HEK293 (cell line): ENCODE measurements around the gene IGFLR1.

Experiments
- BCL11A ChIP-seq: fragments of 450-650 bp; formaldehyde crosslinking; IDR thresholded peaks from 2 replicates; pipeline ENCODE4 v1.5.1; 2016; ENCODE audit warnings: low read depth, missing biosample characterization, missing genetic modification characterization
- HOXA7 ChIP-seq: sonication (generic); formaldehyde crosslinking; IDR thresholded peaks from 2 replicates; pipeline ENCODE4 v1.8.1; 2022; ENCODE audit warnings: missing genetic modification reagents, borderline replicate concordance
- MYNN ChIP-seq: fragments of 450-650 bp; formaldehyde crosslinking; IDR thresholded peaks from 2 replicates; pipeline ENCODE4 v1.5.1; 2016; ENCODE audit warnings: missing biosample characterization, missing genetic modification characterization, borderline replicate concordance
- MZF1 ChIP-seq: fragments of 450-650 bp; formaldehyde crosslinking; IDR thresholded peaks from 2 replicates; pipeline ENCODE4 v1.5.1; 2017; ENCODE audit warnings: missing biosample characterization, missing genetic modification characterization, borderline replicate concordance
- OVOL3 ChIP-seq: fragments of 450-650 bp; formaldehyde crosslinking; IDR thresholded peaks from 2 replicates; pipeline ENCODE4 v1.5.1; 2016; ENCODE audit warnings: missing biosample characterization, missing genetic modification characterization
- PRDM1 ChIP-seq: fragments of 450-650 bp; formaldehyde crosslinking; IDR thresholded peaks from 2 replicates; pipeline ENCODE4; 2016; ENCODE audit warnings: missing biosample characterization, missing genetic modification characterization
- PRDM10 ChIP-seq: fragments of 450-650 bp; formaldehyde crosslinking; IDR thresholded peaks from 2 replicates; pipeline ENCODE4 v1.5.1; 2016; ENCODE audit warnings: missing biosample characterization, missing genetic modification characterization
- RBAK ChIP-seq: fragments of 450-650 bp; formaldehyde crosslinking; IDR thresholded peaks from 2 replicates; pipeline ENCODE4 v1.5.1; 2016; ENCODE audit warnings: missing biosample characterization, missing genetic modification characterization
- REPIN1 ChIP-seq: fragments of 450-650 bp; formaldehyde crosslinking; IDR thresholded peaks from 2 replicates; pipeline ENCODE4 v1.5.1; 2017; ENCODE audit warnings: missing biosample characterization, missing genetic modification characterization, low read depth
- SCRT2 ChIP-seq: fragments of 450-650 bp; formaldehyde crosslinking; IDR thresholded peaks from 2 replicates; pipeline ENCODE4 v1.5.1; 2016; ENCODE audit warnings: missing biosample characterization, missing genetic modification characterization
- ZBTB20 ChIP-seq: fragments of 450-650 bp; formaldehyde crosslinking; IDR thresholded peaks from 2 replicates; pipeline ENCODE4 v1.5.1; 2016; ENCODE audit warnings: missing biosample characterization, missing genetic modification characterization
- ZBTB7A ChIP-seq: fragments of 450-650 bp; formaldehyde crosslinking; IDR thresholded peaks from 2 replicates; pipeline ENCODE4 v1.5.1; 2016; ENCODE audit warnings: low read depth, missing biosample characterization, missing genetic modification characterization
- ZEB2 ChIP-seq: fragments of 450-650 bp; formaldehyde crosslinking; IDR thresholded peaks from 2 replicates; pipeline ENCODE4 v1.5.1; 2016; ENCODE audit warnings: missing biosample characterization, missing genetic modification characterization
- ZFHX2 ChIP-seq: fragments of 450-650 bp; formaldehyde crosslinking; conservative IDR thresholded peaks from 2 replicates; pipeline ENCODE4 v1.5.1; 2016; ENCODE audit warnings: missing biosample characterization, missing genetic modification characterization
- ZFP41 ChIP-seq: fragments of 450-650 bp; formaldehyde crosslinking; IDR thresholded peaks from 2 replicates; pipeline ENCODE4 v1.5.1; 2016; ENCODE audit warnings: missing biosample characterization, missing genetic modification characterization, borderline replicate concordance
- ZFP69B ChIP-seq: fragments of 450-650 bp; formaldehyde crosslinking; IDR thresholded peaks from 2 replicates; pipeline ENCODE4 v1.5.1; 2016; ENCODE audit warnings: missing biosample characterization, missing genetic modification characterization
- ZNF121 ChIP-seq: fragments of 450-650 bp; formaldehyde crosslinking; IDR thresholded peaks from 2 replicates; pipeline ENCODE4 v1.5.1; 2016; ENCODE audit warnings: missing biosample characterization, missing genetic modification characterization
- ZNF148 ChIP-seq: fragments of 450-650 bp; formaldehyde crosslinking; IDR thresholded peaks from 2 replicates; pipeline ENCODE4 v1.5.0; 2017; ENCODE audit warnings: missing biosample characterization, missing genetic modification characterization, borderline replicate concordance
- ZNF157 ChIP-seq: fragments of 450-650 bp; formaldehyde crosslinking; IDR thresholded peaks from 2 replicates; pipeline ENCODE4 v1.5.1; 2016; ENCODE audit warnings: missing biosample characterization, missing genetic modification characterization
- ZNF211 ChIP-seq: fragments of 450-650 bp; formaldehyde crosslinking; IDR thresholded peaks from 2 replicates; pipeline ENCODE4 v1.5.1; 2016; ENCODE audit warnings: low read depth, missing biosample characterization, missing genetic modification characterization
- ZNF362 ChIP-seq: fragments of 450-650 bp; formaldehyde crosslinking; IDR thresholded peaks from 2 replicates; pipeline ENCODE4 v1.5.1; 2016; ENCODE audit warnings: missing biosample characterization, missing genetic modification characterization
- ZNF366 ChIP-seq: fragments of 450-650 bp; formaldehyde crosslinking; conservative IDR thresholded peaks from 2 replicates; pipeline ENCODE4 v1.5.1; 2016; ENCODE audit warnings: missing biosample characterization, missing genetic modification characterization
- ZNF391 ChIP-seq: fragments of 450-650 bp; formaldehyde crosslinking; IDR thresholded peaks from 2 replicates; pipeline ENCODE4 v1.5.1; 2016; ENCODE audit warnings: low read depth, missing biosample characterization, missing genetic modification characterization, borderline replicate concordance
- ZNF426 ChIP-seq: fragments of 450-650 bp; formaldehyde crosslinking; IDR thresholded peaks from 2 replicates; pipeline ENCODE4 v1.5.1; 2017; ENCODE audit warnings: missing biosample characterization, missing genetic modification characterization, mild to moderate bottlenecking, inconsistent platforms, moderate library complexity
- ZNF530 ChIP-seq: fragments of 450-650 bp; formaldehyde crosslinking; IDR thresholded peaks from 2 replicates; pipeline ENCODE4 v1.5.1; 2016; ENCODE audit warnings: low read depth, missing biosample characterization, missing genetic modification characterization
- ZNF571 ChIP-seq: fragments of 450-650 bp; formaldehyde crosslinking; IDR thresholded peaks from 2 replicates; pipeline ENCODE4 v1.5.0; 2017; ENCODE audit warnings: missing biosample characterization, missing genetic modification characterization
- ZNF585B ChIP-seq: fragments of 450-650 bp; formaldehyde crosslinking; IDR thresholded peaks from 2 replicates; pipeline ENCODE4 v1.5.1; 2016; ENCODE audit warnings: missing biosample characterization, missing genetic modification characterization
- ZNF704 ChIP-seq: fragments of 450-650 bp; formaldehyde crosslinking; IDR thresholded peaks from 2 replicates; pipeline ENCODE4 v1.5.1; 2016; ENCODE audit warnings: missing biosample characterization, missing genetic modification characterization
- ZNF707 ChIP-seq: fragments of 450-650 bp; formaldehyde crosslinking; IDR thresholded peaks from 2 replicates; pipeline ENCODE4 v1.5.1; 2016; ENCODE audit warnings: missing biosample characterization, missing genetic modification characterization
- ZNF76 ChIP-seq: fragments of 450-650 bp; formaldehyde crosslinking; IDR thresholded peaks from 2 replicates; pipeline ENCODE4; 2016; ENCODE audit warnings: low read depth, missing biosample characterization, missing genetic modification characterization, borderline replicate concordance
- ZNF776 ChIP-seq: fragments of 450-650 bp; formaldehyde crosslinking; IDR thresholded peaks from 2 replicates; pipeline ENCODE4 v1.5.0; 2017; ENCODE audit warnings: missing biosample characterization, missing genetic modification characterization, borderline replicate concordance
- ZNF785 ChIP-seq: fragments of 450-650 bp; formaldehyde crosslinking; IDR thresholded peaks from 2 replicates; pipeline ENCODE4 v1.5.1; 2016; ENCODE audit warnings: missing biosample characterization, missing genetic modification characterization
- ZNF830 ChIP-seq: fragments of 450-650 bp; IDR thresholded peaks from 2 replicates; pipeline ENCODE4 v1.5.0; 2018; ENCODE audit warnings: missing biosample characterization, missing genetic modification characterization, low read depth, mild to moderate bottlenecking, moderate library complexity
- ZSCAN23 ChIP-seq: fragments of 450-650 bp; formaldehyde crosslinking; IDR thresholded peaks from 2 replicates; pipeline ENCODE4 v1.5.1; 2016; ENCODE audit warnings: missing biosample characterization, missing genetic modification characterization

The IGFLR1 gene

GRCh38 chr19:35740108-35740422, 2.2 kb downstream of the IGFLR1 start (continued):
- TF ChIP-seq ZNF426 (tag by site-specific recombination): no peak
- no peak for TF ChIP-seq HOXA7 (CRISPR knock-in tag)
- TF ChIP-seq ZEB2 (tag by site-specific recombination): no peak
- no peak for TF ChIP-seq OVOL3 (tag by site-specific recombination)
- no peak for TF ChIP-seq ZNF830 (tag by site-specific recombination)
- TF ChIP-seq BCL11A (tag by site-specific recombination): peak; percentile 89; the same call in 1 of the 2 replicates
- no peak for TF ChIP-seq MZF1
- TF ChIP-seq ZNF530 (tag by site-specific recombination): no peak
- TF ChIP-seq ZNF148: no peak
- no peak for TF ChIP-seq MYNN
- TF ChIP-seq RBAK (tag by site-specific recombination): no peak
- no peak for TF ChIP-seq ZNF157 (tag by site-specific recombination)
- no peak for TF ChIP-seq PRDM10 (tag by site-specific recombination)
- no peak for TF ChIP-seq ZNF785 (tag by site-specific recombination)
- peak; percentile 67 for TF ChIP-seq ZFP69B
- no peak for TF ChIP-seq ZNF362 (tag by site-specific recombination)
- no peak for TF ChIP-seq ZNF707 (tag by site-specific recombination)
- TF ChIP-seq REPIN1: 0 out of 2 replicates have a peak, but pooled peaks have one; percentile 28
- no peak for TF ChIP-seq ZBTB20 (tag by site-specific recombination)
- no peak for TF ChIP-seq ZNF366 (tag by site-specific recombination)
- no peak for TF ChIP-seq ZNF121 (tag by site-specific recombination)
- no peak for TF ChIP-seq ZNF585B
- no peak for TF ChIP-seq ZFHX2
- TF ChIP-seq SCRT2 (tag by site-specific recombination): no peak
- no peak for TF ChIP-seq ZNF211 (tag by site-specific recombination)
- no peak for TF ChIP-seq ZNF776 (tag by site-specific recombination)
- no peak for TF ChIP-seq ZSCAN23 (tag by site-specific recombination)
- TF ChIP-seq ZFP41 (tag by site-specific recombination): no peak
- TF ChIP-seq ZNF76 (tag by site-specific recombination): 0 out of 2 replicates have a peak, but pooled peaks have one; percentile 35
- no peak for TF ChIP-seq PRDM1 (tag by site-specific recombination)
- no peak for TF ChIP-seq ZNF704 (tag by site-specific recombination)
- no peak for TF ChIP-seq ZNF391 (tag by site-specific recombination)
- no peak for TF ChIP-seq ZBTB7A (tag by site-specific recombination)
- no peak for TF ChIP-seq ZNF571
